ENCODE measurements around the gene LGR6. TPM values are rescaled to one million over a fixed set of nuclear protein-coding genes. Genes with fewer than 3 reads are reported as not detected.

Gene LGR6
- total and polyA plus RNA-seq, 2 of the 8 experiments (the other 6 are each of a cell fraction or from before 2014, with no cell fraction given): 0.50 to 1.0 TPM

GRCh38 chr1:202199040-202199889, 5.7 kb downstream of the LGR6 start (continued):
- TF ChIP-seq CHD7 (IDR thresholded peaks at IDR 0.05; ENCODE audit: insufficient replicate concordance, low read length): no peak
- no peak for TF ChIP-seq SAP30 (IDR thresholded peaks at IDR 0.05; ENCODE audit: insufficient read depth, insufficient replicate concordance, low read length)
- TF ChIP-seq BACH1 (IDR thresholded peaks at IDR 0.05; ENCODE audit: low read length): no peak
- TF ChIP-seq ATF3 (IDR thresholded peaks at IDR 0.05; ENCODE audit: insufficient read depth, low read depth, low read length): no peak
- TF ChIP-seq SRF (IDR thresholded peaks at IDR 0.05; ENCODE audit: low read depth, low read length): no peak
- no peak for TF ChIP-seq RNF2 (IDR thresholded peaks at IDR 0.05; ENCODE audit: borderline replicate concordance, low read depth, low read length, missing control alignments, poor library complexity, severe bottlenecking)
- no peak for TF ChIP-seq CHD1 (IDR thresholded peaks at IDR 0.05; ENCODE audit: low read depth, low read length)
